IPS-18a (cell line): ENCODE results near the gene APOBEC3H.

Experiments used
- H3K27ac ChIP-seq: one replicate; pipeline ENCODE4 v1.5.1; 2013; ENCODE audit warnings: low read length
- H3K27me3 ChIP-seq: one replicate; pipeline ENCODE4 v1.6.1; 2013; ENCODE audit warnings: mild to moderate bottlenecking, low read length; ENCODE audit not compliant: control insufficient read depth, insufficient read depth
- H3K36me3 ChIP-seq: one replicate; pipeline ENCODE4 v1.6.1; 2013; ENCODE audit warnings: low read depth, low read length; ENCODE audit not compliant: control insufficient read depth
- H3K4me1 ChIP-seq: one replicate; pipeline ENCODE4 v1.6.1; 2013; ENCODE audit warnings: low read depth, low read length; ENCODE audit not compliant: control insufficient read depth
- H3K4me3 ChIP-seq: one replicate; pipeline ENCODE4 v1.5.1; 2013; ENCODE audit warnings: low read length
- H3K9ac ChIP-seq: one replicate; pipeline ENCODE4 v1.6.1; 2013; ENCODE audit warnings: mild to moderate bottlenecking, low read length, moderate library complexity
- H3K9me3 ChIP-seq: one replicate; pipeline ENCODE4 v1.6.1; 2013; ENCODE audit warnings: low read depth, low read length; ENCODE audit not compliant: control insufficient read depth

Gene APOBEC3H

GRCh38 chr22:39147335-39148025, 50.4 kb downstream of the APOBEC3H start:
- peaks cover 15% of the 10 kb centered on the region for H3K27me3 ChIP-seq
- H3K4me1 ChIP-seq: peaks cover 19% of the 10 kb centered on the region
- H3K9ac ChIP-seq: no peak overlapping the region
- no peak overlapping the region for H3K27ac ChIP-seq
- H3K36me3 ChIP-seq: no peaks in the 10 kb centered on the region
- H3K9me3 ChIP-seq: no peaks in the 10 kb centered on the region
- H3K4me3 ChIP-seq: no peak overlapping the region

DNA sequence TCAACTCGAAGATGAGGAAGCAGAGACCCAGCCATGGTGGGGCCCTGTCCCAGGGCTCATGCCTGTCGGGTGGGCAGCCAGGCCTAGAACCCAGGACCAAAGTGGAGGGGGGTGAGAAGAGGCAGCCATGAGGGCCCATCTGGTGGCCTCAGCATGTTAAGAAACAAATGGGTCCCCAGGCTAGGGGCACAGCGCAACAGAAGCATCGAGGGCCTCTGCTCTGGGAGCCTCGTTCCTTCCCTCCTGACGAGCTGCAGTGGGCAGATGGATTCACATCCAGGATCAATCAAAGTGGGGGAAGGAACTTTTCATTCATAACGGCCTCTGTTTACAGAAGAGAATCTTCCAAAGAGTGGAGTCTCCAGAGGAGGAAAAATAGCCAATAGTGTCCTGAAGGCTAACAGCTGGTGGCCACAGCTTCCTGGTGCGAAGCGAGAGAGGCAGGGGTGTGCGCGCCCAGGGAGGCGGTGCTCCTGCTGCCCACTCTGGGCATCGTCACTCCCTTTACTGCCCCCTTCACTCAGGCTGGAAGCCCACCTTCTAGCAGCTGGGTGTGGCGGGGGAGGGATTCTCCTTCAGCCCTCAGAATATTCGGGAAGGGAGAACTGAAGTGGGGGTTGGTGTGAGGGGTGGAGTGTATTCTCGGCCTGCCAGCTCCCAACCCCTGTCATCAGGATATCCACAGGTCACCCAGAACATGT, 51.1 kb downstream of the APOBEC3H start:
- H3K4me1 ChIP-seq: peaks cover 19% of the 10 kb centered on the region
- H3K4me3 ChIP-seq: no peak overlapping the region

GRCh38 chr22:39148727-39149535, 51.9 kb downstream of the APOBEC3H start:
- Histone ChIP-seq H3K36me3 (no peaks in the 10 kb centered on the region), H3K27ac (no peak overlapping the region), H3K4me3 (no peak overlapping the region), H3K4me1 (peaks cover 15% of the 10 kb centered on the region), H3K27me3 (peaks cover 21% of the 10 kb centered on the region), H3K9ac (no peak overlapping the region), H3K9me3 (no peaks in the 10 kb centered on the region)

More for the DNA sequence above, 51.1 kb downstream of the APOBEC3H start:
- H3K9me3 ChIP-seq: no peaks in the 10 kb centered on the region
- H3K27ac ChIP-seq: no peak overlapping the region
- no peak overlapping the region for H3K9ac ChIP-seq
- H3K27me3 ChIP-seq: peaks cover 19% of the 10 kb centered on the region
- H3K36me3 ChIP-seq: no peaks in the 10 kb centered on the region

GRCh38 chr22:39149915-39150847, 53.1 kb downstream of the APOBEC3H start:
- no peaks in the 10 kb centered on the region for H3K36me3 ChIP-seq
- H3K9ac ChIP-seq: no peak overlapping the region
- H3K4me3 ChIP-seq: no peak overlapping the region
- no peaks in the 10 kb centered on the region for H3K9me3 ChIP-seq
- H3K4me1 ChIP-seq: peaks cover 8% of the 10 kb centered on the region
- H3K27ac ChIP-seq: no peak overlapping the region
- peaks cover 24% of the 10 kb centered on the region for H3K27me3 ChIP-seq

DNA sequence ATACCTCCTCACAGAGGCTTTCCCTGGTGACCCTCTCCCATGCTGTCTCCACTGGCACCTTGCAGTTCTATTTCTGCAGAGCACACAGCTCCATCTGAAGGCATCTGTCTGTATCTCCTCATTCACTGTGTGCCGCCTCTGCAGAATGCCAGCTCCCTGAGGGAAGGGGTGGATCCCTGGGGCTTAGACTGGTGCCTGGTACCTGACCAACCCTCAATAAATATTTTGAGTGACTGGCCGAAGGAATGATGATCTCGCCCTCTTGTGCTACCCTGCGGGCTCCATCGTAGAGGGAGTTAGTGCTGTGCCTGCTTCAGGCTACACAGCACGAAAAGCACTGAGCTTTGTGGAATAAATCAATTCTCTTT, 53.8 kb downstream of the APOBEC3H start:
- peaks cover 28% of the 10 kb centered on the region for H3K27me3 ChIP-seq
- no peak overlapping the region for H3K27ac ChIP-seq
- H3K4me3 ChIP-seq: no peak overlapping the region
- H3K36me3 ChIP-seq: no peaks in the 10 kb centered on the region
- H3K9me3 ChIP-seq: no peaks in the 10 kb centered on the region
- H3K4me1 ChIP-seq: peaks cover 8% of the 10 kb centered on the region
- no peak overlapping the region for H3K9ac ChIP-seq

DNA sequence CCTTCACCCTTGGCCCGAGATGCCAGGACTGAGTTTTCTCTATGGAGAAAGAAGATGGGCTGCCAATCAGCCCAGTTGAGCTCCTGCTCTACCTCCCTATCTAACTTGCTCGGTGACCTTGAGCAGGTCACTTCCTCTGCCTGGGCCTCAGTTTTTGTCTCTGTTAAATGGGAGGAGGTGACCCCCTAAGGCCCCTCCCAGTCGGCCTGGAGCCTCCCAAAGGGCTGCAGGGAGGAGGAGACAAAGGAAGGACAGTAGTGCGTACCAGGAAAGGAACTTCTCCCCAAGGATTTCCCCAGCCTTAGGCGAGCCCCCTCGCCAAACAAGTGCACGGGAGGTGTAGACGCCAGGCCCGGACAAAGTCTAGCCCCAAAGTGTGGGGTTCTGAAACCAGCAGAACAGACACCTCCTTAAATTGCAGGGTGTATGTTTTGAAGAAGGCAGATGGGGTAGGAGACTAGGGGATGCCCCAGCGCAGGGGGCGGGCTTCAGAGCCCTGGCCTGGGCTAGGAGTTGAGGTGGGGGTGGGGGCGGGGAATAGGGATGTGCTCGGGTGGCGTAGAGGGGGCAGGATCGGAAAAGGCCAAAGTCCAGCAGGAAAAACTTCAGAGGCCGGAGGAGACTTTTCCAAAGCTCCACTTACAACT, 54.4 kb downstream of the APOBEC3H start:
- Histone ChIP-seq H3K9me3 (no peaks in the 10 kb centered on the region), H3K4me1 (peaks cover 8% of the 10 kb centered on the region), H3K36me3 (no peaks in the 10 kb centered on the region), H3K27ac (no peak overlapping the region), H3K9ac (no peak overlapping the region), H3K27me3 (peaks cover 29% of the 10 kb centered on the region), H3K4me3 (peak overlapping the region; percentile 50)

DNA sequence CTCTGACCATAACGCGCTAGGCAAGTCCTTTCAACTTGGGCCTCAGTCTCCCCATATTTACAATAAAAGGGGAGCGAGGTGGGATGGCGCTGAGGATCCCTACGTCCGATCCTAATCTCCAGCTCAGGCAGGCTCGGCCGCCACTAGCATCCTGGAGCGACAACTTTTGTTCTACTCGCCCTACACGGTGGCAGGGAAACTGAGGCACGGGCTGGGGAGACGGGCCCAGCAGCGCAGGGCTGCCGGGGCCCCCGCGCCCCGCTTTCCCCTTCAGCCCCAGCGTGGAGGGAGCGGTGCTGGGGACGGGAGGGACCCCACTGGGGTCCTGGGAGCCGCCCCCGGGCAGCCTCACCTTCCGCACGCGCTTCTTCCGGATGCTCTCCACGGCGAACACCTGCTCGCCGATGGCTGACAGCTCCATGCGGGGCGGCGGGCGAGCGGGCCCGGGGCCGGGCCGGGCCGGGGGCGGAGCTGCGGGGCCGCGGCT, 55.0 kb downstream of the APOBEC3H start:
- Histone ChIP-seq H3K4me1 (peaks cover 8% of the 10 kb centered on the region), H3K27ac (no peak overlapping the region), H3K36me3 (no peaks in the 10 kb centered on the region), H3K4me3 (peak overlapping the region; percentile 50), H3K9ac (no peak overlapping the region), H3K27me3 (peaks cover 29% of the 10 kb centered on the region), H3K9me3 (no peaks in the 10 kb centered on the region)

GRCh38 chr22:39152511-39153219, 55.6 kb downstream of the APOBEC3H start, which contains the start of gene CBX7:
CBX7 (minus strand) TSS chr22:39152680; CDS start chr22:39152444, 236 bp downstream.
- no peaks in the 10 kb centered on the region for H3K36me3 ChIP-seq
- peaks cover 29% of the 10 kb centered on the region for H3K27me3 ChIP-seq
- H3K4me3 ChIP-seq: peak within 1 kb of the TSS; percentile 61
- H3K4me1 ChIP-seq: peaks cover 8% of the 10 kb centered on the region
- no peak within 1 kb of the TSS for H3K9ac ChIP-seq
- H3K9me3 ChIP-seq: no peaks in the 10 kb centered on the region
- no peak within 1 kb of the TSS for H3K27ac ChIP-seq

DNA sequence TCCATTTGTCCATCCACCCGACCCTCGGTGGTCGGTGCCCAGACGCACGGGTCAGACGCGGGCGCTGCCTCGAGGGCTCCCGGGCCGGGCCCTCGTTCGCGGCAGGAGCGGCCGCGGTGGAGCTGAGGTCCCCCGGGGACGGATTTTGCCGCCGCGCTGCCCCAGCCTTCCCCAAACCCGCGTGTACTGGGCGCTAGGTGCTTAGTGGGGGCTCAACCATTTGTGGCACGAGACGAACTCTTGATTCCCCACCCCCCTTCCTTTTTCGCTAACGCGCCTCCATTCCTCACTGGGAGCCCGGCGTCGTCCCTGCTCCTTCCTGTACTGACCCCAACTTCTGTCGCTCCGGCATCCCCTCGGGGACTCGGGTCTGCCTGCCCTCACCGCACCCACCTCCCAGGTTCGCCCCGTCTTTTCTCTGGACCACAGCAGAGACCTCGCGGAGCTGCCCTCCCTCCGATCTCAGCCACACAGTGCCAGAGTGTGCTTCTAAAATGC, 56.2 kb downstream of the APOBEC3H start:
- Histone ChIP-seq H3K9me3 (no peaks in the 10 kb centered on the region), H3K9ac (no peak overlapping the region), H3K27me3 (peaks cover 29% of the 10 kb centered on the region), H3K4me1 (peaks cover 3% of the 10 kb centered on the region), H3K36me3 (no peaks in the 10 kb centered on the region), H3K27ac (no peak overlapping the region), H3K4me3 (peak overlapping the region; percentile 61)
